K562 (cell line): Measurements from ENCODE around the gene OBP2A. TPM values are rescaled to one million over a fixed set of nuclear protein-coding genes. Genes with fewer than 3 reads are reported as not detected.
A peak's percentile ranks its signal among the peaks of the same experiment; 100 is the strongest.

Experiments
- ATF7 ChIP-seq: fragments of 450-650 bp; IDR thresholded peaks from 2 replicates; pipeline ENCODE4 v1.7.1; 2014; ENCODE audit warnings: mild to moderate bottlenecking, moderate library complexity
- ETS1 ChIP-seq: conservative IDR thresholded peaks from 2 replicates; pipeline ENCODE4 v1.6.1; 2011; ENCODE audit warnings: low read depth, mild to moderate bottlenecking, low read length; ENCODE audit not compliant: control insufficient read depth
- HCFC1 ChIP-seq: IDR thresholded peaks from 2 replicates; pipeline ENCODE4 v1.6.1; 2012; ENCODE audit warnings: low read depth, low read length, improper control_type of control experiment
- HNRNPL ChIP-seq: fragments of 200-400 bp; formaldehyde crosslinking; IDR thresholded peaks from 2 replicates; pipeline ENCODE4 v1.6.1; 2017; ENCODE audit warnings: low read depth, mild to moderate bottlenecking, low read length
- MAZ ChIP-seq, 2 experiments: fragments of 450-650 bp in 1 of 2; sonication (generic) in 1 of 2; formaldehyde crosslinking; IDR thresholded peaks in 1 of 2; conservative IDR thresholded peaks in 1 of 2; 2 replicates each; pipeline versions ENCODE4 v1.4.0 to v1.5.0; 2020; ENCODE audit warnings: mild to moderate bottlenecking in 1 of 2, missing genetic modification reagents in 1 of 2
- MYBL2 ChIP-seq, 2 experiments: fragments of 450-650 bp in 1 of 2; sonication (generic) in 1 of 2; formaldehyde crosslinking in 1 of 2; IDR thresholded peaks; 2 replicates each; pipeline versions ENCODE4 v1.6.1 to v1.8.1; 2017 to 2022; ENCODE audit warnings: borderline replicate concordance in 1 of 2, inconsistent platforms in 1 of 2, low read depth in 1 of 2, mild to moderate bottlenecking in 1 of 2, missing genetic modification reagents in 1 of 2, moderate library complexity in 1 of 2
- MYNN ChIP-seq, 2 experiments: sonication (generic); formaldehyde crosslinking in 1 of 2; IDR thresholded peaks; 2 replicates each; pipeline versions ENCODE4 v1.5.0 to v1.6.1; 2016 to 2020; ENCODE audit warnings: antibody characterized with exemption in 1 of 2, missing genetic modification reagents in 1 of 2
- NR4A1 ChIP-seq, 2 experiments: fragments of 250-450 bp in 1 of 2; fragments of 450-650 bp in 1 of 2; sonication (Bioruptor Pico) in 1 of 2; IDR thresholded peaks; 2 replicates each; pipeline versions ENCODE4 v1.4.0 to v1.6.1; 2016 to 2020; ENCODE audit warnings: mild to moderate bottlenecking in 2 of 2, missing compliant biosample characterization in 1 of 2, missing genetic modification characterization in 1 of 2, moderate library complexity in 1 of 2
- PHB ChIP-seq: fragments of 250-450 bp; sonication (Bioruptor Pico); IDR thresholded peaks from 2 replicates; pipeline ENCODE4 v1.5.0; 2021
- RFX5 ChIP-seq: IDR thresholded peaks from 2 replicates; pipeline ENCODE4 v1.6.1; 2011; ENCODE audit warnings: low read depth, mild to moderate bottlenecking, improper control_type of control experiment, low read length
- RREB1 ChIP-seq: fragments of 250-450 bp; sonication (Bioruptor Pico); IDR thresholded peaks from 2 replicates; pipeline ENCODE4 v1.4.0; 2020
- ZBTB11 ChIP-seq, 3 experiments: fragments of 200-800 bp in 1 of 3; fragments of 250-450 bp in 1 of 3; fragments of 450-650 bp in 1 of 3; sonication (Bioruptor Pico) in 1 of 3; sonication (Bioruptor generic) in 1 of 3; formaldehyde crosslinking in 1 of 3; IDR thresholded peaks; 2 replicates each; pipeline versions ENCODE4 v1.6.1 to v1.8.0; 2016 to 2022; ENCODE audit warnings: mild to moderate bottlenecking in 2 of 3, missing genetic modification characterization in 2 of 3, missing compliant biosample characterization in 1 of 3, moderate library complexity in 1 of 3
- polyA plus RNA-seq, 8 experiments: library from polyadenylated mRNA; depleted of rRNA in 4 of 8; stranded (reverse) in 5 of 8; unstranded in 3 of 8; fragments of >200 nt; fragmentation: Nextera tagmentation in 2 of 8; fragmentation: Illumina TruSeq in 1 of 8; extraction: Ambion mirVana in 2 of 8; extraction: Trizol in 1 of 8; gene quantifications; 2 replicates each; pipeline versions ENCODE4 v1.2.1 to v1.2.3, GENCODE V29; 2011 to 2014; ENCODE audit warnings: inconsistent platforms in 1 of 8, missing spikeins in 1 of 8
- total RNA-seq, 7 experiments: library from RNA; depleted of rRNA in 6 of 7; stranded (reverse); fragments of >200 nt in 6 of 7; fragmentation: Illumina TruSeq in 2 of 7; extraction: Trizol in 2 of 7; gene quantifications; 2 replicates each; pipeline versions ENCODE4 v1.2.1 to v1.2.3, GENCODE V29; 2011 to 2021; ENCODE audit warnings: low replicate concordance in 1 of 7

The OBP2A gene
- total and polyA plus RNA-seq, 9 of the 15 experiments (the other 6 are each of a cell fraction or from before 2014, with no cell fraction given) = not detected

GRCh38 chr9:135499326-135500070 is 46.4 kb upstream of the OBP2A start (continued):
- TF ChIP-seq NR4A1 (CRISPR knock-in tag; IDR thresholded peaks at IDR 0.05) (no peak), NR4A1 (tag; IDR thresholded peaks at IDR 0.05) (0 out of 2 replicates have a peak, but pooled peaks have one; percentile 18), MYBL2 (IDR thresholded peaks at IDR 0.05; ENCODE audit: low read depth) (no peak), MYBL2 (CRISPR knock-in tag; IDR thresholded peaks at IDR 0.05; ENCODE audit: borderline replicate concordance) (no peak), ETS1 (peak; percentile 76), ATF7 (no peak; the same call in 1 of the 2 replicates), MYNN (IDR thresholded peaks at IDR 0.05) (no peak), MYNN (CRISPR knock-in tag; IDR thresholded peaks at IDR 0.05) (no peak), PHB (CRISPR knock-in tag) (no peak), HNRNPL (no peak), HCFC1 (peak; percentile 72), RFX5 (no peak), RREB1 (CRISPR knock-in tag) (0 out of 2 replicates have a peak, but pooled peaks have one; percentile 44), ZBTB11 (CRISPR knock-in tag; IDR thresholded peaks at IDR 0.05) (no peak), MAZ (CRISPR knock-in tag; conservative IDR thresholded peaks at IDR 0.05 in 1 of 2, IDR thresholded peaks at IDR 0.05 in 1 of 2) (peak in 1 of 2 experiments; percentile 68; a peak in 2 of 4 replicates)
